ENCODE results near the gene SEL1L.
"Not testable (repeated sequence)": the region's sequence is repeated elsewhere in the genome, so short reads cannot be mapped to it uniquely, and the experiment has no call there.

SEL1L gene

GRCh38 chr14:81557146-81557545 lies 23.5 kb upstream of the SEL1L start:
- Histone ChIP-seq H3K9me3 (ENCODE audit: control insufficient read depth, low read length) (no peaks in the 10 kb centered on the region), H3K9ac (no peak overlapping the region), H3K27ac (no peak overlapping the region), H3K79me2 (no peaks in the 10 kb centered on the region), H3K4me3 (ENCODE audit: low read depth, low read length) (no peak overlapping the region), H3K4me2 (ENCODE audit: low read length) (no peak overlapping the region), H3K4me1 (no peaks in the 10 kb centered on the region), H2AFZ (no peak overlapping the region), H3K36me3 (ENCODE audit: control insufficient read depth, insufficient read depth, low read length) (no peaks in the 10 kb centered on the region), H3K27me3 (ENCODE audit: control insufficient read depth, insufficient read depth, low read length) (no peaks in the 10 kb centered on the region)
- TF ChIP-seq CTCF (IDR thresholded peaks at IDR 0.05) = no peak

GRCh38 chr14:81555684-81556083 lies 22.0 kb upstream of the SEL1L start:
- no peak overlapping the region for H3K27ac ChIP-seq
- no peak overlapping the region for H3K4me2 ChIP-seq (ENCODE audit: low read length)
- no peaks in the 10 kb centered on the region for H3K36me3 ChIP-seq (ENCODE audit: control insufficient read depth, insufficient read depth, low read length)
- H3K4me1 ChIP-seq = no peaks in the 10 kb centered on the region
- no peaks in the 10 kb centered on the region for H3K79me2 ChIP-seq
- no peaks in the 10 kb centered on the region for H3K27me3 ChIP-seq (ENCODE audit: control insufficient read depth, insufficient read depth, low read length)
- no peak overlapping the region for H3K4me3 ChIP-seq (ENCODE audit: low read depth, low read length)
- H2AFZ ChIP-seq = no peak overlapping the region
- no peaks in the 10 kb centered on the region for H3K9me3 ChIP-seq (ENCODE audit: control insufficient read depth, low read length)
- no peak for TF ChIP-seq CTCF (IDR thresholded peaks at IDR 0.05)
- no peak overlapping the region for H3K9ac ChIP-seq

GRCh38 chr14:81555051-81555450 lies 21.4 kb upstream of the SEL1L start:
- no peaks in the 10 kb centered on the region for H3K79me2 ChIP-seq
- no peak overlapping the region for H3K9ac ChIP-seq
- H3K27me3 ChIP-seq (ENCODE audit: control insufficient read depth, insufficient read depth, low read length) = no peaks in the 10 kb centered on the region
- no peak overlapping the region for H2AFZ ChIP-seq
- no peaks in the 10 kb centered on the region for H3K4me1 ChIP-seq
- no peak overlapping the region for H3K4me3 ChIP-seq (ENCODE audit: low read depth, low read length)
- H3K9me3 ChIP-seq (ENCODE audit: control insufficient read depth, low read length) = no peaks in the 10 kb centered on the region
- TF ChIP-seq CTCF (IDR thresholded peaks at IDR 0.05) = no peak
- H3K36me3 ChIP-seq (ENCODE audit: control insufficient read depth, insufficient read depth, low read length) = no peaks in the 10 kb centered on the region
- H3K4me2 ChIP-seq (ENCODE audit: low read length) = no peak overlapping the region
- no peak overlapping the region for H3K27ac ChIP-seq

- no peak overlapping the region for H3K4me3 ChIP-seq (ENCODE audit: low read depth, low read length)
- no peaks in the 10 kb centered on the region for H3K27me3 ChIP-seq (ENCODE audit: control insufficient read depth, insufficient read depth, low read length)
- H3K36me3 ChIP-seq (ENCODE audit: control insufficient read depth, insufficient read depth, low read length) = no peaks in the 10 kb centered on the region
- no peaks in the 10 kb centered on the region for H3K79me2 ChIP-seq
- no peak overlapping the region for H3K27ac ChIP-seq
- H2AFZ ChIP-seq = no peak overlapping the region
- H3K4me2 ChIP-seq (ENCODE audit: low read length) = no peak overlapping the region
- no peak for TF ChIP-seq CTCF (IDR thresholded peaks at IDR 0.05)
- H3K4me1 ChIP-seq = no peaks in the 10 kb centered on the region
- no peak overlapping the region for H3K9ac ChIP-seq
- no peaks in the 10 kb centered on the region for H3K9me3 ChIP-seq (ENCODE audit: control insufficient read depth, low read length)
These were observed 17.8 kb upstream of the SEL1L start for GRCh38 chr14:81551471-81551870.

- TF ChIP-seq CTCF (IDR thresholded peaks at IDR 0.05) = no peak
- no peak overlapping the region for H3K4me2 ChIP-seq (ENCODE audit: low read length)
- no peaks in the 10 kb centered on the region for H3K4me1 ChIP-seq
- no peaks in the 10 kb centered on the region for H3K36me3 ChIP-seq (ENCODE audit: control insufficient read depth, insufficient read depth, low read length)
- no peaks in the 10 kb centered on the region for H3K79me2 ChIP-seq
- H3K27ac ChIP-seq = no peak overlapping the region
- no peaks in the 10 kb centered on the region for H3K9me3 ChIP-seq (ENCODE audit: control insufficient read depth, low read length)
- no peaks in the 10 kb centered on the region for H3K27me3 ChIP-seq (ENCODE audit: control insufficient read depth, insufficient read depth, low read length)
- no peak overlapping the region for H2AFZ ChIP-seq
- no peak overlapping the region for H3K4me3 ChIP-seq (ENCODE audit: low read depth, low read length)
- no peak overlapping the region for H3K9ac ChIP-seq
These were observed 16.5 kb upstream of the SEL1L start for GRCh38 chr14:81550001-81550637.

- not testable (repeated sequence) for H3K36me3 ChIP-seq (ENCODE audit: control insufficient read depth, insufficient read depth, low read length); H3K9me3 ChIP-seq (ENCODE audit: control insufficient read depth, low read length); H3K27me3 ChIP-seq (ENCODE audit: control insufficient read depth, insufficient read depth, low read length); H3K4me1 ChIP-seq; H3K27ac ChIP-seq; H3K9ac ChIP-seq; H3K4me3 ChIP-seq (ENCODE audit: low read depth, low read length); H3K4me2 ChIP-seq (ENCODE audit: low read length); H2AFZ ChIP-seq; H3K79me2 ChIP-seq
These were observed 7.6 kb upstream of the SEL1L start for GRCh38 chr14:81541206-81541605.
